Glutamatergic neuron (in vitro differentiated cells): ENCODE data around the gene NAA10. TPM values are rescaled to one million over a fixed set of nuclear protein-coding genes. Genes with fewer than 3 reads are reported as not detected.

ENCODE experiments used
- DNase-seq: peaks from one replicate; pipeline ENCODE4 v3.0.0; 2022
- H3K27ac Mint-ChIP-seq: one replicate; pipeline ENCODE4 v1.8.0; 2020; ENCODE audit warnings: mild to moderate bottlenecking, mixed read lengths, inconsistent platforms; ENCODE audit not compliant: unreplicated experiment
- H3K27me3 Mint-ChIP-seq: one replicate; pipeline ENCODE4 v1.8.0; 2020; ENCODE audit warnings: mild to moderate bottlenecking, moderate library complexity, mixed read lengths, inconsistent platforms; ENCODE audit not compliant: unreplicated experiment
- H3K36me3 Mint-ChIP-seq: one replicate; pipeline ENCODE4 v1.8.0; 2020; ENCODE audit warnings: mild to moderate bottlenecking, mixed read lengths, inconsistent platforms; ENCODE audit not compliant: unreplicated experiment
- H3K4me1 Mint-ChIP-seq: one replicate; pipeline ENCODE4 v1.8.0; 2020; ENCODE audit warnings: mild to moderate bottlenecking, low read depth, mixed read lengths, inconsistent platforms; ENCODE audit not compliant: unreplicated experiment
- H3K4me3 Mint-ChIP-seq: one replicate; pipeline ENCODE4 v1.8.0; 2020; ENCODE audit warnings: mild to moderate bottlenecking, mixed read lengths, inconsistent platforms; ENCODE audit not compliant: unreplicated experiment
- H3K9me3 Mint-ChIP-seq: one replicate; pipeline ENCODE4 v1.8.0; 2020; ENCODE audit warnings: mild to moderate bottlenecking, moderate library complexity, mixed read lengths, inconsistent platforms; ENCODE audit not compliant: unreplicated experiment
- total RNA-seq: library from RNA; stranded (reverse); fragmentation: NEBNext Ultra II Directional; extraction: Animal tissue kit (Norgen Biotek cat#: 25700); gene quantifications from one replicate; pipeline ENCODE4 v1.2.1, GENCODE V29; 2021; ENCODE audit not compliant: unreplicated experiment
- TF ChIP-seq, protein P1 (sequence below): fragments of 200-600 bp; sonication (generic); IDR thresholded peaks from one replicate; pipeline ENCODE4 v1.5.0; 2021; ENCODE audit not compliant: partially characterized antibody, unreplicated experiment

Gene NAA10
- total RNA-seq, 1 donor from 2014 or later = 129 TPM

DNA sequence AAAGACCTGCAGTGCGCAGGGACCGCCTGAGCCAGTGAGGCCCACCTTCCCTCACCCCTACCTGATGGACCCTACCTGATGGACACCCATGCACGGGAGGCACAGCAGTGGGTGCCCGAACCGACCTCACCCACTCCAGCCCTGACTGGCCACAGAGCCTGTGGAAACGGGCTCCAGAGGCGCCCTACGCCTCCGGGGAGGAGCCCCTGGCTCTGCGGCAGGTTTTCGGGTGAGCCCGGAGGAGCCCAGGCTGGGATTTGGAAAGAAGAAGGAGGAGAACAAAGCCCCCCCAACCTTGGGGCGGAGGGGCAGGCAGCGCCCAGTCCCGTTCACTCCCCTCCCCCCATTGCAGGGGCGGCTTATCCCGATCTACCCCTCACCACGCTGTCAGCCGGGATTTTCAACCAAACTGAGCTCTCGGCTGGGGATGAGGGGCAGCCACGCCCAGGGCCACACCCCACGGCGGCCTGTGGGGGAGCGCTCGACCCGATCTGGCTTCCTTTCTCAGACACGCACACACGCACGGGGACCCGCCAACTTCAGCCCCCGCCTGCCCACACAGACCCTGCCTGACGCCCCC is 49.5 kb downstream of the NAA10 start:
- peak overlapping the region; percentile 90 for H3K4me3 Mint-ChIP-seq
- TF ChIP-seq, protein P1, sequence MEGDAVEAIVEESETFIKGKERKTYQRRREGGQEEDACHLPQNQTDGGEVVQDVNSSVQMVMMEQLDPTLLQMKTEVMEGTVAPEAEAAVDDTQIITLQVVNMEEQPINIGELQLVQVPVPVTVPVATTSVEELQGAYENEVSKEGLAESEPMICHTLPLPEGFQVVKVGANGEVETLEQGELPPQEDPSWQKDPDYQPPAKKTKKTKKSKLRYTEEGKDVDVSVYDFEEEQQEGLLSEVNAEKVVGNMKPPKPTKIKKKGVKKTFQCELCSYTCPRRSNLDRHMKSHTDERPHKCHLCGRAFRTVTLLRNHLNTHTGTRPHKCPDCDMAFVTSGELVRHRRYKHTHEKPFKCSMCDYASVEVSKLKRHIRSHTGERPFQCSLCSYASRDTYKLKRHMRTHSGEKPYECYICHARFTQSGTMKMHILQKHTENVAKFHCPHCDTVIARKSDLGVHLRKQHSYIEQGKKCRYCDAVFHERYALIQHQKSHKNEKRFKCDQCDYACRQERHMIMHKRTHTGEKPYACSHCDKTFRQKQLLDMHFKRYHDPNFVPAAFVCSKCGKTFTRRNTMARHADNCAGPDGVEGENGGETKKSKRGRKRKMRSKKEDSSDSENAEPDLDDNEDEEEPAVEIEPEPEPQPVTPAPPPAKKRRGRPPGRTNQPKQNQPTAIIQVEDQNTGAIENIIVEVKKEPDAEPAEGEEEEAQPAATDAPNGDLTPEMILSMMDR = no peak
- H3K4me1 Mint-ChIP-seq = peaks cover 1% of the 10 kb centered on the region
- H3K27ac Mint-ChIP-seq = peak overlapping the region; percentile 88
- H3K27me3 Mint-ChIP-seq = peaks cover 5% of the 10 kb centered on the region
- no peak for DNase-seq
- peaks cover 11% of the 10 kb centered on the region for H3K9me3 Mint-ChIP-seq
- no peaks in the 10 kb centered on the region for H3K36me3 Mint-ChIP-seq

DNA sequence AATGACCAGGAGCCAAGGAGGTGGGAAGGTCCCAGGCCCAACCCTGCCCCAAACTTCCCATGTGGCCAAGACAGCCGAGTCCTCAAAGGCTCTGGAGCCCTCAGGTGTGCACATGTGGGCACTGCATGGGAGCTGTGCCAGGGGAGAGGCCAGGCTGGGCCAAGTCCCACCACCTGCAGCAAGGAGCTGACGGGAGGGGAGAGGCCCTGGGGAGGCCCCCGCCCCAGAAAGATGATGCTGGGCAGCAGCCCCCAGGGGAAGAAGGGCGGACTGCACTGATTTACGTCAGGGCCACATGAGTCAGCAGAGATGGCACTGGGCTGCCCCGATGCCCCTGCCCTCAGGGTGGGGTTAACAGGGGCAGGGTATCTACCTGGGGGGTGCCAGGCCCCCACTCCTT is 50.2 kb downstream of the NAA10 start:
- H3K36me3 Mint-ChIP-seq = no peaks in the 10 kb centered on the region
- H3K4me3 Mint-ChIP-seq = peak overlapping the region; percentile 90
- peaks cover 11% of the 10 kb centered on the region for H3K9me3 Mint-ChIP-seq
- H3K4me1 Mint-ChIP-seq = peaks cover 3% of the 10 kb centered on the region
- TF ChIP-seq, protein P1 = no peak
- peaks cover 5% of the 10 kb centered on the region for H3K27me3 Mint-ChIP-seq
- DNase-seq = no peak
- H3K27ac Mint-ChIP-seq = peak overlapping the region; percentile 91

DNA sequence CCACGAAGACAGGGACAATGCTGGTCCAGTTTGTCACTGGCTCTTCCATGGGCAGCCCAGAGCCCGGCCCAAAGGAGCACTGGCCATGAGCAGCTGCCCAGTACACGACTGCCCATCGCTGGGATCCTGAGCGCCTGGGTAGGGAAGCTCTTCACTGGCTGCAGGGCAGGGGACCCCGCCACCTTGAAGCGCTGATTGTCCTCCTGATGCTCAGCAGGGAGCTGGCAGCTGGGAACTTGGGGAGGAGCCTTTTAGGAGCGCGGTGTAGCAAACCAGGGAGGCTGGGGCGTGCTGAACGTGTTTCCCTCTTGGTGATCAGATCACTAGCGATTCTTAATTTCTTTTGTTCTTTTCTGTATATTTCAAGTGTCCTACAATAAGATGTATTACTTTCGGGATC is 50.7 kb downstream of the NAA10 start:
- Mint-ChIP-seq H3K4me3 (peak overlapping the region; percentile 90), H3K36me3 (no peaks in the 10 kb centered on the region), H3K9me3 (peaks cover 13% of the 10 kb centered on the region), H3K4me1 (peaks cover 3% of the 10 kb centered on the region), H3K27me3 (peaks cover 8% of the 10 kb centered on the region), H3K27ac (peak overlapping the region; percentile 91)
- DNase-seq = no peak
- TF ChIP-seq, protein P1 = no peak

DNA sequence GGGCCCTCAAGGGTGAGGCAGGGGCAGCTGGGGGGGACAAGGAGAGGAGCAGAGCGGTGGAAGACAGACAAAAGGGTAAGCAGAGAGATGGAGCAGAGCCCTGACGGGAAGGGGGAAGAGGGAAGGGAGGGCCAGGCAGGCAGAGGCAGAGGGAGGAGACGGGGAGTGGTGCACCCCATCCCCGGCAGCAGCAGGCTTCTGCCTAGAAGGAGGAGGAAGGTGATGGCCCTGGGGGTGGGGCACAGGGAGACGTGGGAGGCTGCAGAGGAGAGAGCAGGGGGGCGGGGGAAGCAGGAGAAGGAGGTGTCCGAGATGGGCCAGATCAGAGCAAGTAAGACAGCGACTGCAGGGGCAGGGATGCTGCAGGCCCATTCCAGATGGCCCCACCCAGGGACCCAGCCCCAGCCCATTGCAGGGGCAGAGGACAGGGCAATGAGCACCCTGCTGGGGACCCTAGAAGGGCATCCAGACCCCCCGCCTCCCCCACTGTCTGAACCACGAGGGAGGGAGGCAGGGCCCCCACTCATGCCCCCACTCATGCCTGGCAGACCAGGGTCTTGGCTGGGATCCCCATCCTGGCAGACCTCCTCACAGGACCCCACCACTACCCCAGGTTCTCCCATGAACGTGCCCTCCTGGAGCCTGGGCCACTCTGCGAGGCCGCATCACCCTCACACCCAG is 51.5 kb downstream of the NAA10 start:
- DNase-seq = no peak
- peaks cover 14% of the 10 kb centered on the region for H3K27me3 Mint-ChIP-seq
- H3K4me1 Mint-ChIP-seq = peaks cover 4% of the 10 kb centered on the region
- H3K4me3 Mint-ChIP-seq = peak overlapping the region; percentile 95
- H3K36me3 Mint-ChIP-seq = no peaks in the 10 kb centered on the region
- peaks cover 14% of the 10 kb centered on the region for H3K9me3 Mint-ChIP-seq
- no peak overlapping the region for H3K27ac Mint-ChIP-seq
- TF ChIP-seq, protein P1 = no peak

DNA sequence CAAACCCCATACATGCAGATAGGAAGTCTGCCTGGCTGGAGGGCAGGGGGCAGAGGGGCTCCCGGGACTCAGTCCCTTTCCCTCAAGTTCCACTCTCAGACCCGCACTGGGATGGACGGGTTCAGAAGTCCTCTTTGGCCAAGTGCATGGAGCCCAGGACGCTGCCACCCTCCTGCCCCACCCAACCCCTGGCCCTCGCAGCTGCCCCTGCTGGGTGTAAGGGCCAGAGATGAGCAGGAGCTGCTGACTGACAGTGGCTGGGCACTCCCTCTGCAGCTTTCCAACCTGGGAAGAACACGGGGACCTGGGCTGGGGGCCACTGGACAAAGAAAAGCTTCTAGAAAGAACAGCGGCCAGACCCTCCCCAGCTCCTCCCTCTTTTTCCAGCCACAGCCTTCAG is 52.3 kb downstream of the NAA10 start:
- DNase-seq = no peak
- TF ChIP-seq, protein P1 = no peak
- H3K27ac Mint-ChIP-seq = peak overlapping the region; percentile 95
- H3K27me3 Mint-ChIP-seq = peaks cover 18% of the 10 kb centered on the region
- peak overlapping the region; percentile 95 for H3K4me3 Mint-ChIP-seq
- peaks cover 10% of the 10 kb centered on the region for H3K4me1 Mint-ChIP-seq
- H3K9me3 Mint-ChIP-seq = peaks cover 14% of the 10 kb centered on the region
- no peaks in the 10 kb centered on the region for H3K36me3 Mint-ChIP-seq
